Myocyte (in vitro differentiated cells): Measurements from ENCODE around the gene RAB3GAP2. TPM values are rescaled to one million over a fixed set of nuclear protein-coding genes. Genes with fewer than 3 reads are reported as not detected.
"Not testable (repeated sequence)": the region's sequence is repeated elsewhere in the genome, so short reads cannot be mapped to it uniquely, and the experiment has no call there.

ENCODE experiments used
- DNase-seq: peaks from one replicate; pipeline ENCODE4 v3.0.0-alpha.2; 2012; ENCODE audit warnings: low read depth
- total RNA-seq: library from RNA; depleted of rRNA; stranded (reverse); fragments of >200 nt; gene quantifications from 2 replicates; pipeline ENCODE4 v1.2.3, GENCODE V29; 2014

RAB3GAP2 gene
- total RNA-seq, 1 donor from 2014 or later: 21.4 TPM

- DNase-seq: no peak
Observed at GRCh38 chr1:220241072-220241663, 31.1 kb downstream of the RAB3GAP2 start.

DNA sequence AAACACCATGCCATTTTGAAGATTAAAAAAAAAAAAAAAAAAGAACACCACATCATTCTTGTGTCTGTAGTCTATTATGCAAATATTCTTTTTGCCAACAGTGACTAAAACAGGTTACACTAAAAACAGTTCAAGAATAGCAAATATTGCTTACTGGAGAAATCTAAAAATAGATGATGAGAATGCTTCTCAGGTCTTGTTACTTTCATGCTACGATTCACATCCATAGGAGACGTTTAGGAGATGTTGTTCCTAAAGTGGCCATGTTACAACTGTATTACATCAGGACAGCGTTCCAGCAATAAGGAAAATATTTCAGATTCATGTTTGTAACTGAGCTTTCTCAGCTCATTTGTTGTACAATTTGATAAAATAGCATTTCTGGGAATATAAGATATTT, 32.3 kb downstream of the RAB3GAP2 start:
- DNase-seq: no peak

GRCh38 chr1:220239213-220239612, 33.0 kb downstream of the RAB3GAP2 start:
- no peak for DNase-seq

- DNase-seq: not testable (repeated sequence)
Observed at GRCh38 chr1:220236278-220236677, 36.0 kb downstream of the RAB3GAP2 start.

- DNase-seq: no peak
Observed at GRCh38 chr1:220235462-220235861, 36.8 kb downstream of the RAB3GAP2 start.

DNA sequence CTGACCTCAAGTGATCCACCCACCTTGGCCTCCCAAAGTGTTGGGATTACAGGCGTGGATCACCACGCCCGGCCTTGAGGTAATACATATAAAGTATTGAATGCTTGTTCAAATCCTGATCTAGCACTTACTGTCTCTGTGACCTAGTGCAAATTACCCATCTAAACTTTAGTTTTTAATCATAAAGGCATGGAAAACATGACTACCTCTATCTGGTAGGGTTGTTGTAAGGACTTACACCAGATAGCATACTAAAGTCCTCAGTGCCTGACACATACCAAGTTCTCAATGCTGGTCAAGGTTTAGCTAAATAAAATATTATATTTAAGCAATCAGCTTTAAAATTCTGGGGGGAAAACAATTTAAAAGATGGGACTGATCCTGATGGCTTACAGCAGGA, 38.3 kb downstream of the RAB3GAP2 start:
- DNase-seq: no peak

- no peak for DNase-seq
Observed at GRCh38 chr1:220229771-220230170, 42.5 kb downstream of the RAB3GAP2 start.

DNA sequence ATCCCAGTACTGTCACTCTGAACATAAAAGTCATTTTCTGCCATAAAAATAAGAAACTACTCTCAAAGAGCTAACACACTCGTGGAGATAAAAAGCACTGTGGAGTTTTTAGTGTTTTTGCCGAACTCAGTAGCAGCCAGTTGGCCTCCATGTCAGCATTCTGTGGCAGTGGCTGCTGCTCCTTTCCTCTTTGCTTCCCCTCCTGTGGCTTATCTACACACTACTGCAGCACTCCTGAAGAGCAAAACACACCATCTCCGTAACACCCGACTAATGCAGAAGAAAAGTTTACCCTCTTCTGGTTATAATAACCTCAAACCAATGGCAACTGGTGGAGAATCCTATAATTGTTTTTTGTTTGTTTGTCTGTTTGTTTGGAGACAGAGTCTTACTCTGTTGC, 44.9 kb downstream of the RAB3GAP2 start:
- no peak for DNase-seq

- no peak for DNase-seq
Observed at GRCh38 chr1:220226752-220227151, 45.5 kb downstream of the RAB3GAP2 start.

DNA sequence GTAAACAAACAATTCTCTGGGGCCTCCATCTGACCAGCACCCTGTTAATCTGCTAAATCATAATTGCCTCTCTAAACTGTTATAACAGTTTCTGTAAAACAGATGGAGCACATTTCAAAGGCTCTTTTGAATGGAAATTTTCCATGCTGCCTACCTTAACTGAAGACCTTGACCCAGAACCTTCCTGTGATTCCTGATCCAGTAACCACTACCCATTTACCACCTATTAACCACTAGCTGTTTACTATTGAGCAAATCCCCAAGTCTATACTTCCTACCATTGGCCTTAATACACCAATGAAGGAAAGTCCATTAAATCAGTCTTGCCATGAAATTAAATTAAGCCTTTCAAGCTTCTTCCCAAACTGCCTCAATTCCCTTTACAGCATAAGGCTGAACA, 46.3 kb downstream of the RAB3GAP2 start:
- DNase-seq: no peak

- DNase-seq: peak; percentile 19
Observed at GRCh38 chr1:220224611-220225124, 47.6 kb downstream of the RAB3GAP2 start.

- DNase-seq: no peak
Observed at GRCh38 chr1:220224033-220224432, 48.2 kb downstream of the RAB3GAP2 start.

DNA sequence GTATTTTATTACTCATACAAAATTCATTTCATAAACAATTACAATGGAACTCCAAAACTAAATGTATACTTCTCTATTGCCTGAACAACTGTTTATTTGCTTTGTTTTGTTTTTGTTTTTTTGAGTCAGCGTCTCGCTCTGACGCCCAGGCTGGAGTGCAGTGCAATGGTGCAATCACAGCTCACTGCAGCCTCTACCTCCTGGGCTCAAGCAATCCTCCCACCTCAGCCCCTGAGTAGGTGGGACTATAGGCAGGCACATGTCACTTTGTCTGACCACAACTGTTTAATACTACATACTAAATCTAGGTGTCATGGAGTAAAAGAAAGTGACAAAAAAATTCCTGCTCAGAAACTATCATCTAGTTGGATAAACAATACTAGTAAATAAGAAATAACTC, 49.3 kb downstream of the RAB3GAP2 start:
- no peak for DNase-seq

DNA sequence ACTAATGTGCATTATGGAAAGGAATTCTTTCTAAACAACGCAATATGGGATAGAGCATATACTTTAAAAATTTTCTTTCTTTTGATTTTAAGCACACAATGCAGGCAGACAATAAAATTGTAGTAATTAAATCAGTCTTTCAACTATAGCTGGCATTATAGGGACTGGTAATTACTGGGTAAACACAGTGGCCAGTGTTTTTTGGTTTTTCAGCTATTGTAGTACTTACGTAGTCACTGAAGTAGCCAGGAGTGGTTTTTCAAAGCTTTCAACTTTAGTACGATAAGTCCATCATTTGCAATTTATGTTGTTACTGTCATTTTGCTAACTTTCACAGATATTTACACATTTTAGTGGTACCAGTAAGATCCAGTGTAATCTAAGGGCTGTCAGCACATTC, 50.6 kb downstream of the RAB3GAP2 start:
- DNase-seq: no peak

DNA sequence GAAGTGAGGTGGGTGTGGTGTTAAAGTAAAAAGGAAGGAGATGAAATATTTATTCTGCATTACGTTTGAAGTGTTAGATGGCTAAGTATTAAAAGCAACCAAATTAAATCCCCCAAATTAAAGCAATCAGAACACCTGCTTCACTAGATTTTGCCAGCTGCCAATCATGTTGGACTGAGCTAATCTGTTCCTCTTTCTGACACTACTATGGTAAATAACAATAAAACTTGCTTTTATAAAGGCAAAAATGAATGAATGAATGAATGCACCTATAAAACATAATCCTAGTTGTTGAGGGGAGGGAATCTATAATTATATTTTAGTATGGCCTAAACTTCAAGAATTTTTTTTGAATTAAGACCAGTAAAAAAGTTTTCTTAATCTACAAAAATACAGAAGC, 51.0 kb downstream of the RAB3GAP2 start:
- no peak for DNase-seq

DNA sequence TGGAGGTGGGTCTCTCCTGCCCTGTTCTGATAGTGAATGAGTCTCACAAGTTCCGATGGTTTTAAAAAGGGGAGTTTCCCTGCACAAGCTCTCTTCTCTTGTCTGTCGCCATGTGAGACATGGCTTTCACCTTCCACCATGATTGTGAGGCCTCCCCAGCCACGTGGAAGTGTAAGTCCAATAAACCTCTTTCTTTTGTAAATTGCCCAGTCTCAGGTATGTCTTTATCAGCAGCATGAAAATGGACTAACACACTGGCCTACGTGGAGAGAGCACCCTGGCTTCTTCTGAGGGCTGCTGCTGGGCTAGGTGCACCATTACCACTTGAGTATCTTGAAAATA, 51.6 kb downstream of the RAB3GAP2 start:
- not testable (repeated sequence) for DNase-seq

- no peak for DNase-seq
Observed at GRCh38 chr1:220219865-220220698, 52.2 kb downstream of the RAB3GAP2 start.

DNA sequence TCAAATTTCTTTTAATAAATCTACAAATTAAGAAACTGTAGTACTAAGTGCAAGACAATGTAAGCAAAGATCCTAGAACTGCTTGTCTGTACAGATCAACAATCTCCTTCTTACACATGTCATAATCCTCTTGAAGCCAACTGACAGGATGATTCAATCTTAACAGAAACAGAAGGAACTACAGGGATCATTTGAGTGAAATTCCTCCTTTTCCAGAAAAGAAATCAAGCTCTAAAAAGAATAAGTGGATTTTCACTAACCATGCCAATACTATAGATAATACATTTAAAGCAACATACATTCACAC, 53.2 kb downstream of the RAB3GAP2 start:
- DNase-seq: no peak

DNA sequence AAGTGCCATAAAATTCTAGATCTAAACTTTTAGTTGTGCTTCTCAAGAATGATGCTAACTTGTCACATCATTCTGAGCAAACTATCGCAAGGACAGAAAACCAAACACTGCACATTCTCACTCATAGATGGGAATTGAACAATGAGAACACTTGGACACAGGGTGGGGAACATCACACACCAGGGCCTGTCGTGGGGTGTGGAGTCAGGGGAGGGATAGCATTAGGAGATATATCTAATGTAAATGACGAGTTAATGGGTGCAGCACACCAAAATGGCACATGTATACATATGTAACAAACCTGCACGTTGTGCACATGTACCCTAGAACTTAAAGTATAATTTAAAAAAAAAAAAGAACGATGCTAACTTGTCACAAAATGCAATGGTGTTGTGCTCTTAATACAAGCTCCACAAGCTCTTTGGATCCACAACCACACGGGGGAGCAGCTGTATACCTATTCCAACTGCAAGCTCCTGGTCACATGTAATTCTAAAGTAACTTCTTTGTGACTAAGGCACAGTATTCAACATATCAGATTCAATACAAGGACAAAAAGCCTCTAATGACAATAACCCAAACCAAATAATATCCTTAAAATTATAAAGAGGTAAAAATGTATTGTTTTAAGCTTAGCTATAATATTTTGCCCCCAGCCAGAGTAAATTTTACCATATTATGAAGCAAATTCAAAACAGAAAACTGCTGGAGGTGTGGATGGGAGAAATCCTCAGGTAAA, 53.7 kb downstream of the RAB3GAP2 start:
- peak; percentile 56 for DNase-seq

DNA sequence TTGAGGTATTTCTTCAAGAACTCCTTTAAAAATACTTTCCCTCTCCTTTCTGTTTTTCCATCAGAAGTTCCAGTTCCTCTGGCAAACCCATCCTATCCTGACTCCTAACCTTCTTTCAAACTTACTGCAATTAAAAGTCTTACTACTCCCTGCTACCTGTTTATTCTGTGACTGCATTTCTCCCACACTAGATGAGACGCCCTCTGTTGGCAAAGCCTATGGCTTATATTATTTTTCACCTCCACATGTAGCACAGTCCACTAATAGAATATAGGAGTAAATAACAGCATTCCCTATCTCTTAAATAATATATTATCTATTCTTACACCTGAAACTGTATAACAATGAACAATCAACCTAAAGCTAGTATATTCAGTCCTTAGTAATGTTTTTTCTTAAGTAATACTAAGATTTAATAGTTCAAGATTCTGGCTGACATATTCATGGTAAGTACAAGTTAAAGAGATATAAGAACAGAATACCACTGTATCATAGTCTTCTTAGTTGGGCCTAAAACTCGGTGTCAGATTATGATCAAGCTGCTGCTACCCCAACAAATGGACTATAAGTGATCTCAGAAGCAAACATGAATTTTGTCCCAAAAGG, 54.8 kb downstream of the RAB3GAP2 start:
- DNase-seq: no peak

DNA sequence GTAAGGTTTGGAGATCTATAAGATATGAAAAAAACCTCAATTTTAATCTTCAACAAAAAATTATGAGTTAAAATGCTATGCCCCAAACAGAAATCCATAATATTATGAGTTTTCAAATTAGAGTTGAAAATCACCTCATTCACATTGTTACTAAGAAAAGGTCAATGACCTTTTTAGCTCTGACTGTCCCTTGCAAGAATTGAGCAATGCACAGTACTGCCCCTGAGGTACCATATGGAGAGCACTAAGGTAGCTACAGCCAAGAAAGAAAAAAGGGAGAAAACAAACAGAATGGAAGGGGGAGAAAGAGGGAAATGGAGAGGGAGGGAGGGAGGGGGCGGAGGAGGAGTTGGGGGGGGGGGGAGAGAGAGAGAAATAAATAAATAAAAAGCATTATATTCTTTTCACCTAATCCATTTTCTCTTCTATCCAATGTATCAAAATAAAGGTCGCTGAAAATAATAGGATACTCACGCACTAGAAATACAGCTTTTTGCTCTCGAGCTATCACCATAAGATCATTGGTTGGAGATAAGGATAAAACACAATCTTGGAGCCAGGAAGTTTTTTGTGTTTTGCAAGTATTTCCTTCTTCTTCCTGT, 58.8 kb downstream of the RAB3GAP2 start:
- DNase-seq: no peak
